ENCODE results near the gene SLC26A11.

DNA sequence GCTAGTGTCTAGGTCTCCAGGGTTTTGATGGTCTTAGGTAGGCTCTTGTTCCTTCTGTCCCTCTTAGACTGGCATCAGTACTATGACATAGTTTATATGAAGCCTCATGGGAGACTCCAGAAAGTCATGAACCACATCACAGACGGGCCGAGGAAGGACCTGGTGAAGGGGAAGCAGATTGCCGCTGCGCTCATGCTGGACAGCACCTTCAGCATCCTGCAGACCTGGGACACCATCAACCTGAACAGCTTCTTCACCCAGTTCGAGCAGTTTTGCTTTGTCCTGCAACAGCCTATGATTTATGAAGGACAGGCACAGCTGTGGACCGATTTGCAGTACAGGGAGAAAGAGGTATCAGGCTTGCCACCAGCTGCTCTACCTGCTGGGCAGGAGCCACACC, 74.4 kb downstream of the SLC26A11 start:
- no peak for TF ChIP-seq POLR2A (IDR thresholded peaks at IDR 0.05; ENCODE audit: low read length)
- TF ChIP-seq GATA1 (IDR thresholded peaks at IDR 0.05; ENCODE audit: low read depth, low read length), result no peak

All from erythroblast (primary cell).